ENCODE measurements around the gene SLCO4A1.

The SLCO4A1 gene, protein sequence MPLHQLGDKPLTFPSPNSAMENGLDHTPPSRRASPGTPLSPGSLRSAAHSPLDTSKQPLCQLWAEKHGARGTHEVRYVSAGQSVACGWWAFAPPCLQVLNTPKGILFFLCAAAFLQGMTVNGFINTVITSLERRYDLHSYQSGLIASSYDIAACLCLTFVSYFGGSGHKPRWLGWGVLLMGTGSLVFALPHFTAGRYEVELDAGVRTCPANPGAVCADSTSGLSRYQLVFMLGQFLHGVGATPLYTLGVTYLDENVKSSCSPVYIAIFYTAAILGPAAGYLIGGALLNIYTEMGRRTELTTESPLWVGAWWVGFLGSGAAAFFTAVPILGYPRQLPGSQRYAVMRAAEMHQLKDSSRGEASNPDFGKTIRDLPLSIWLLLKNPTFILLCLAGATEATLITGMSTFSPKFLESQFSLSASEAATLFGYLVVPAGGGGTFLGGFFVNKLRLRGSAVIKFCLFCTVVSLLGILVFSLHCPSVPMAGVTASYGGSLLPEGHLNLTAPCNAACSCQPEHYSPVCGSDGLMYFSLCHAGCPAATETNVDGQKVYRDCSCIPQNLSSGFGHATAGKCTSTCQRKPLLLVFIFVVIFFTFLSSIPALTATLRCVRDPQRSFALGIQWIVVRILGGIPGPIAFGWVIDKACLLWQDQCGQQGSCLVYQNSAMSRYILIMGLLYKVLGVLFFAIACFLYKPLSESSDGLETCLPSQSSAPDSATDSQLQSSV

DNA sequence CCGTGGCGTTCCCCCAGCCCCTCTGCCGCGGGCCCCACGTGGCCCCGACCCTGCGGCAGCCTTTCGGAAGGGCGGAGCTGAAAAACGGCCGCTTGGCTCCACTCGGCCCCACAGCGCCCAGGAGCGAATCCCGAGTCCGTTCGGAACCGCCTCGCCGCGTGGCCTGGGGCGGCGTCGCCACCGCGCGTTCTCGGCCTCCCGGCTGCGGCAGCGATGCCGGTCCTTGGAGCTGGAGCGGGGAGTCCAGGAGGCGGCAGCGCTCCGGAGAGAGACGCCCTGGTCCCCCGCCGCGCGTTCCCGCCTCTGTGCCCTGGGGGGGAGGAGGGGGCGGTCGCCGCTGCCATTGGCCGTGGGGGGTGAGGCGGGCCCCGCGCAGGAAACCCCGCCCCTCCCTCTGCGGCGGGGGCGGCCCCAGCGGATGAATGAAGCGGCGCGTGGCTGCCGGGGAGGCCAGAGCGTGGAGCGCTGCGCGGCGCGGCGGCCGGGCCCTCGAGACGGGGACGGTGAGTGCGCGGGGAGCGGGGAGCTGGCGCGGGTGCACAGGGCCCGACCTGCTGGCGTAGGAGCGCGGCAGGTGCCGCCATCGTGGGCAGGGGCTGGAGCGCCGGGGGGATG is at the start of gene SLCO4A1:
TSS of gene SLCO4A1 (plus strand) at position 453 of the 615 bp plus-strand sequence. CDS start 13,952 bp downstream, outside the sequence.
- H3K9me3 ChIP-seq: no peaks in the 10 kb centered on the region
- H3K27me3 ChIP-seq: peaks cover 72% of the 10 kb centered on the region
- H3K4me1 ChIP-seq (ENCODE audit: control insufficient read depth in 1 of 2, insufficient read depth in 1 of 2, low read depth in 1 of 2, low read length in 1 of 2): peaks cover 35 to 45% of the 10 kb centered on the region in 2 experiments
- peak within 1 kb of the TSS; percentile 49 for H3K27ac ChIP-seq
- TF ChIP-seq, protein P1, sequence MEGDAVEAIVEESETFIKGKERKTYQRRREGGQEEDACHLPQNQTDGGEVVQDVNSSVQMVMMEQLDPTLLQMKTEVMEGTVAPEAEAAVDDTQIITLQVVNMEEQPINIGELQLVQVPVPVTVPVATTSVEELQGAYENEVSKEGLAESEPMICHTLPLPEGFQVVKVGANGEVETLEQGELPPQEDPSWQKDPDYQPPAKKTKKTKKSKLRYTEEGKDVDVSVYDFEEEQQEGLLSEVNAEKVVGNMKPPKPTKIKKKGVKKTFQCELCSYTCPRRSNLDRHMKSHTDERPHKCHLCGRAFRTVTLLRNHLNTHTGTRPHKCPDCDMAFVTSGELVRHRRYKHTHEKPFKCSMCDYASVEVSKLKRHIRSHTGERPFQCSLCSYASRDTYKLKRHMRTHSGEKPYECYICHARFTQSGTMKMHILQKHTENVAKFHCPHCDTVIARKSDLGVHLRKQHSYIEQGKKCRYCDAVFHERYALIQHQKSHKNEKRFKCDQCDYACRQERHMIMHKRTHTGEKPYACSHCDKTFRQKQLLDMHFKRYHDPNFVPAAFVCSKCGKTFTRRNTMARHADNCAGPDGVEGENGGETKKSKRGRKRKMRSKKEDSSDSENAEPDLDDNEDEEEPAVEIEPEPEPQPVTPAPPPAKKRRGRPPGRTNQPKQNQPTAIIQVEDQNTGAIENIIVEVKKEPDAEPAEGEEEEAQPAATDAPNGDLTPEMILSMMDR (IDR thresholded peaks at IDR 0.05): peak; percentile 22
- H3K4me3 ChIP-seq (ENCODE audit: low read depth in 1 of 2, low read length in 1 of 2): peak within 1 kb of the TSS; percentile 59 to 67
- H3K36me3 ChIP-seq: no peaks in the 10 kb centered on the region

DNA sequence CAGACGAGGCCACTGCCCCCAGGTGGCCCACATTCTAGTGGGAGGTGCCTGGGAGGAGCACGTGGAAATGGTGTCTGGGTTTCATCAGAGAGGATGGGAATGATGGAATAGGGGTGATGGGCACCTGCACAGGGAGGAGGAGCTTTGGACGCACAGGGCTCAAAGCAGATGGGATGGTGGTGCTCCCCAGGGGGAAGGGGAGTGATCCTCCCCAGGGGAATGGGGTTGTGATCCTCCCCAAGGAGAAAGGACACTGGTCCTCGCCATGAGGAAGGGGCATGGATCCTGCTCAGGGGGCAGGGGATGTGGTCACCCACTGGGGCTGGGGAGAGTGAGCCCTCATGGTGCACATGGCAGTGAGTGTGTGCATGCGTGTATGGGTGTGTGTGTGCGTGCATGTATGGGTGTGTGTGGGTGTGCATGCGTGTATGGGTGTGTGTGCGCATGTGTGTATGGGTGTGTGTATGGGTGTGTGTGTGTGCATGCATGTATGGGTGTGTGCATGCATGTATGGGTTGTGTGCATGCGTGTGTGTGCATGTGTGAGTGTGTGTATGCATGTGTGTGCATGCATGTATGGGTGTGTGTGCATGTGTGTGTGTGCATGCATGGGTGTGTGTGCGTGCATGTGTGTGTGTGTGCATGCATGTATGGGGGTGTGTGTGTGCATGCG is 49.7 kb upstream of the SLCO4A1 start:
- Histone ChIP-seq H3K4me3 (ENCODE audit: low read depth in 1 of 2, low read length in 1 of 2) (no peak overlapping the region), H3K27ac (peak overlapping the region; percentile 48), H3K4me1 (ENCODE audit: control insufficient read depth in 1 of 2, insufficient read depth in 1 of 2, low read depth in 1 of 2, low read length in 1 of 2) (peaks cover 2 to 23% of the 10 kb centered on the region in 2 experiments), H3K36me3 (peaks cover 56% of the 10 kb centered on the region), H3K9me3 (no peaks in the 10 kb centered on the region), H3K27me3 (peaks cover 12% of the 10 kb centered on the region)
- TF ChIP-seq, protein P1 (IDR thresholded peaks at IDR 0.05): no peak

DNA sequence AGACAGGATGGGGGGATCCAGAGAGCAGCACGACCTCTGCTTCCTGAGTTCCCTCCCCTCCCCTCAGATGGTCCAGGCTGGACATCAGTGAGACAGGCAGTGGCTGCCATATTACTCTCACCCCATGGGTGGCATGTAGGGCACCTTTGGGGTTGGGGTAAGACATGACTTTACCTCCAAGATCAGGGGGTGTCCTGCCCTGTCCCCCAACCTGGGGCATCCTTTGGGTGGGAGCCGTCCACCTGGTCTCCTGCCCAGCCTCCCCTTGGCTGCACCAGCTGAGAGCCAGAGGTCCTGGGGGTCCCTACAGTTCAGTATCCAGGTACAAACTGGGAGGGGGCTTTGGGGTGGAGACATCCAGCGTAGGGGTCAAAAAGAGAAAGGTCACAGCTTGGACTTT is 48.7 kb upstream of the SLCO4A1 start:
- H3K27ac ChIP-seq: peak overlapping the region; percentile 17
- TF ChIP-seq, protein P1 (IDR thresholded peaks at IDR 0.05): no peak
- H3K27me3 ChIP-seq: peaks cover 2% of the 10 kb centered on the region

DNA sequence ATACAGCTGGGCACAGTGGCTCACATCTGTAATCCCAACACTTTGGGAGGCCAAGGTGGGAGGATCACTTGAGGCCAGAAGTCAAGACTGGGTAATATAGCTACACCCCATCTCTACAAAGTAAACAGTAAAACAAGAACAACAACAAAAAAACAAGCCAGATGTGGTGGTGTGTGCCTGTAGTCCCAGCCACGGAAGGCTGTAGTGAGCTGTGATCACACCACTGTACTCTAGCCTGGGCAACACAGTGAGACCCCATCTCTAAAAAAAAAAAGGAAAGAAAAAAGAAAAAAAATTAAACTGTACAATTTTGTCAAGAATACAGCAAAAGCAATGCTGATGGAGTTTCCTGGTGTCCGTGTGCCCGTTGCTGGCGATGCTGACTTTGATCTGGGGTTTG is 47.2 kb upstream of the SLCO4A1 start:
- Histone ChIP-seq H3K27me3 (no peaks in the 10 kb centered on the region), H3K36me3 (peaks cover 66% of the 10 kb centered on the region)

More for the DNA sequence above, 48.7 kb upstream of the SLCO4A1 start:
- H3K9me3 ChIP-seq: no peaks in the 10 kb centered on the region
- peaks cover 65% of the 10 kb centered on the region for H3K36me3 ChIP-seq
- H3K4me3 ChIP-seq (ENCODE audit: low read depth in 1 of 2, low read length in 1 of 2): no peak overlapping the region
- peaks cover 5 to 19% of the 10 kb centered on the region in 2 experiments for H3K4me1 ChIP-seq (ENCODE audit: control insufficient read depth in 1 of 2, insufficient read depth in 1 of 2, low read depth in 1 of 2, low read length in 1 of 2)

More for the DNA sequence above, 47.2 kb upstream of the SLCO4A1 start:
- TF ChIP-seq, protein P1 (IDR thresholded peaks at IDR 0.05): no peak
- no peaks in the 10 kb centered on the region for H3K9me3 ChIP-seq
- peak overlapping the region; percentile 49 for H3K27ac ChIP-seq
- H3K4me1 ChIP-seq (ENCODE audit: control insufficient read depth in 1 of 2, insufficient read depth in 1 of 2, low read depth in 1 of 2, low read length in 1 of 2): peaks cover 19 to 33% of the 10 kb centered on the region in 2 experiments
- H3K4me3 ChIP-seq (ENCODE audit: low read depth in 1 of 2, low read length in 1 of 2): no peak overlapping the region
